Type B pancreatic cell (in vitro differentiated cells): ENCODE data around the gene PFKP. TPM values are rescaled to one million over a fixed set of nuclear protein-coding genes. Genes with fewer than 3 reads are reported as not detected.
A peak's percentile ranks its signal among the peaks of the same experiment; 100 is the strongest.

ENCODE experiments used
- DNase-seq: peaks from one replicate; pipeline ENCODE4 v3.0.0; 2021; ENCODE audit warnings: mixed read lengths; ENCODE audit not compliant: unreplicated experiment; ENCODE audit errors: extremely low spot score
- H3K27ac Mint-ChIP-seq: 2 replicates; pipeline ENCODE4 v1.8.0; 2021; ENCODE audit warnings: mild to moderate bottlenecking, mixed read lengths
- H3K27me3 Mint-ChIP-seq: 2 replicates; pipeline ENCODE4 v1.8.0; 2021; ENCODE audit warnings: mixed read lengths
- H3K36me3 Mint-ChIP-seq: 2 replicates; pipeline ENCODE4 v1.8.0; 2021; ENCODE audit warnings: mixed read lengths
- H3K4me1 Mint-ChIP-seq: one replicate; pipeline ENCODE4 v1.8.0; 2021; ENCODE audit warnings: mixed read lengths; ENCODE audit not compliant: unreplicated experiment
- H3K4me3 Mint-ChIP-seq: 2 replicates; pipeline ENCODE4 v1.8.0; 2021; ENCODE audit warnings: mild to moderate bottlenecking, mixed read lengths
- H3K9me3 Mint-ChIP-seq: 2 replicates; pipeline ENCODE4 v1.8.0; 2021; ENCODE audit warnings: mixed read lengths
- CTCF ChIP-seq: fragments of 200-600 bp; sonication (generic); conservative IDR thresholded peaks from 2 replicates; pipeline ENCODE4 v1.5.0; 2021; ENCODE audit warnings: antibody characterized with exemption, mild to moderate bottlenecking
- total RNA-seq: library from RNA; stranded (reverse); gene quantifications from 2 replicates; pipeline ENCODE4 v1.2.1, GENCODE V29; 2021; ENCODE audit warnings: low replicate concordance

PFKP gene
- total RNA-seq, 1 donor from 2014 or later, result 48.8 TPM

- Mint-ChIP-seq H3K27ac (no peak overlapping the region), H3K9me3 (no peaks in the 10 kb centered on the region), H3K27me3 (no peaks in the 10 kb centered on the region), H3K4me1 (no peaks in the 10 kb centered on the region), H3K4me3 (no peak overlapping the region), H3K36me3 (peaks cover 20% of the 10 kb centered on the region)
- TF ChIP-seq CTCF, result no peak
- DNase-seq, result no peak
Observed at GRCh38 chr10:3115685-3116084, 48.3 kb downstream of the PFKP start.

GRCh38 chr10:3116508-3117100 is 49.3 kb downstream of the PFKP start:
- Mint-ChIP-seq H3K27me3 (no peaks in the 10 kb centered on the region), H3K4me1 (no peaks in the 10 kb centered on the region), H3K27ac (no peak overlapping the region), H3K9me3 (no peaks in the 10 kb centered on the region), H3K36me3 (peaks cover 15% of the 10 kb centered on the region), H3K4me3 (no peak overlapping the region)
- no peak for TF ChIP-seq CTCF
- DNase-seq, result no peak

GRCh38 chr10:3117486-3117885 is 50.1 kb downstream of the PFKP start:
- Mint-ChIP-seq H3K4me1 (no peaks in the 10 kb centered on the region), H3K27ac (no peak overlapping the region), H3K27me3 (no peaks in the 10 kb centered on the region), H3K36me3 (peaks cover 15% of the 10 kb centered on the region), H3K9me3 (no peaks in the 10 kb centered on the region), H3K4me3 (no peak overlapping the region)
- TF ChIP-seq CTCF, result no peak
- DNase-seq, result no peak

- TF ChIP-seq CTCF, result no peak
- Mint-ChIP-seq H3K27me3 (no peaks in the 10 kb centered on the region), H3K9me3 (no peaks in the 10 kb centered on the region), H3K4me3 (no peak overlapping the region), H3K27ac (no peak overlapping the region), H3K36me3 (peaks cover 19% of the 10 kb centered on the region), H3K4me1 (no peaks in the 10 kb centered on the region)
- DNase-seq, result no peak
Observed at GRCh38 chr10:3118641-3119091, 51.3 kb downstream of the PFKP start.

- Mint-ChIP-seq H3K4me3 (no peak overlapping the region), H3K36me3 (peaks cover 19% of the 10 kb centered on the region)
- DNase-seq, result no peak
Observed at GRCh38 chr10:3119796-3120459, 52.6 kb downstream of the PFKP start.

More at GRCh38 chr10:3119796-3120459, 52.6 kb downstream of the PFKP start:
- Mint-ChIP-seq H3K27me3 (no peaks in the 10 kb centered on the region), H3K9me3 (no peaks in the 10 kb centered on the region), H3K27ac (no peak overlapping the region), H3K4me1 (peaks cover under 1% of the 10 kb centered on the region)
- peak; percentile 68 for TF ChIP-seq CTCF
